ENCODE measurements around the gene OCA2. TPM values are rescaled to one million over a fixed set of nuclear protein-coding genes. Genes with fewer than 3 reads are reported as not detected.
"Not testable (repeated sequence)": the region's sequence is repeated elsewhere in the genome, so short reads cannot be mapped to it uniquely, and the experiment has no call there.

The OCA2 gene
- polyA plus RNA-seq, 3 donors, result not detected

DNA sequence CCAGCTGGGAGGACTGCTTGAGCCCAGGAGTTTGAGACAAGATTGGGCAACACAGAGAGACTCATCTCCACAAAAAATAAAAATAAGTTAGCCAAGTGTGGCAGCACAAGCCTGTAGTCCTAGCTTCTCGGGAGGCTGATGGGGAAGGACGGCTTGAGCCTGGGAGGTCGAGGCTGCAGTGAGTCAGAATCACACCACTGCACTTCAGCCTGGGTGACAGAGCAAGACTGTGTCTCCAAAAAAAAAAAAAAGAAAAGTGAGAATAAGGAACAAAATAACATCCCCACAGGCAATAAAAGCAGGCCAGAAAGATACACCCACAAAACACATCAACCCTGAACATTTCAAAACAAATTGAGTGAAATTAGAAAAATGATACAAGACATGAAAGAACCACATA lies 48.7 kb upstream of the OCA2 start:
- Histone ChIP-seq H4K20me1 (ENCODE audit: insufficient read depth, low read length) (no peaks in the 10 kb centered on the region), H3K9me3 (replicated peaks in 1 of 2; ENCODE audit: control insufficient read depth in 1 of 2, insufficient read depth in 1 of 2, low read length in 2 of 2) (peaks cover 7 to 15% of the 10 kb centered on the region in 2 donors), H3K4me3 (replicated peaks in 1 of 3; ENCODE audit: low read depth in 2 of 3, low read length in 3 of 3) (no peak overlapping the region), H3K36me3 (replicated peaks in 1 of 2; ENCODE audit: control insufficient read depth in 1 of 2, insufficient read depth in 2 of 2, low read length in 2 of 2) (peaks cover 21 to 37% of the 10 kb centered on the region in 2 donors), H3K4me2 (replicated peaks; ENCODE audit: extremely low read depth, low read length, poor library complexity, severe bottlenecking) (no peak overlapping the region), H3K9ac (ENCODE audit: insufficient read depth, low read length, poor library complexity, severe bottlenecking) (no peak overlapping the region), H3K4me1 (ENCODE audit: control insufficient read depth in 1 of 2, insufficient read depth in 2 of 2, low read length in 2 of 2) (no peaks in the 10 kb centered on the region), H2AFZ (ENCODE audit: insufficient read depth, low read depth, low read length, poor library complexity, severe bottlenecking) (no peak overlapping the region), H3K27ac (ENCODE audit: low read depth in 1 of 2, low read length in 2 of 2) (no peak overlapping the region), H3K79me2 (ENCODE audit: insufficient read depth, low read length) (no peaks in the 10 kb centered on the region), H3K27me3 (ENCODE audit: control insufficient read depth in 2 of 2, insufficient read depth in 2 of 2, low read length in 2 of 2) (no peaks in the 10 kb centered on the region)
- H3K4me3 Mint-ChIP-seq, result no peak overlapping the region
- intact Hi-C loops (cut with micrococcal nuclease), result no loop called here
- DNase-seq, result no peak
- H3K36me3 Mint-ChIP-seq, result peaks cover 57 to 79% of the 10 kb centered on the region in 2 donors
- H3K9me3 Mint-ChIP-seq, result peaks cover 6 to 21% (median 16%) of the 10 kb centered on the region in 7 donors
- H3K27me3 Mint-ChIP-seq (ENCODE audit: low read depth in 3 of 3), result peaks cover 0 to 2% (median 0%) of the 10 kb centered on the region in 3 donors
- TF ChIP-seq, protein P1, sequence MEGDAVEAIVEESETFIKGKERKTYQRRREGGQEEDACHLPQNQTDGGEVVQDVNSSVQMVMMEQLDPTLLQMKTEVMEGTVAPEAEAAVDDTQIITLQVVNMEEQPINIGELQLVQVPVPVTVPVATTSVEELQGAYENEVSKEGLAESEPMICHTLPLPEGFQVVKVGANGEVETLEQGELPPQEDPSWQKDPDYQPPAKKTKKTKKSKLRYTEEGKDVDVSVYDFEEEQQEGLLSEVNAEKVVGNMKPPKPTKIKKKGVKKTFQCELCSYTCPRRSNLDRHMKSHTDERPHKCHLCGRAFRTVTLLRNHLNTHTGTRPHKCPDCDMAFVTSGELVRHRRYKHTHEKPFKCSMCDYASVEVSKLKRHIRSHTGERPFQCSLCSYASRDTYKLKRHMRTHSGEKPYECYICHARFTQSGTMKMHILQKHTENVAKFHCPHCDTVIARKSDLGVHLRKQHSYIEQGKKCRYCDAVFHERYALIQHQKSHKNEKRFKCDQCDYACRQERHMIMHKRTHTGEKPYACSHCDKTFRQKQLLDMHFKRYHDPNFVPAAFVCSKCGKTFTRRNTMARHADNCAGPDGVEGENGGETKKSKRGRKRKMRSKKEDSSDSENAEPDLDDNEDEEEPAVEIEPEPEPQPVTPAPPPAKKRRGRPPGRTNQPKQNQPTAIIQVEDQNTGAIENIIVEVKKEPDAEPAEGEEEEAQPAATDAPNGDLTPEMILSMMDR (IDR thresholded peaks at IDR 0.05), result no peak
- H3K4me1 Mint-ChIP-seq, result no peaks in the 10 kb centered on the region
- H3K27ac Mint-ChIP-seq, result peak overlapping the region in 1 of 7 donors; percentile 3
- WGBS (ENCODE audit: insufficient coverage), result no CpG with 5 or more reads among the region's 3 CpGs

GRCh38 chr15:28145419-28145818 lies 46.3 kb upstream of the OCA2 start:
- H3K4me3 Mint-ChIP-seq; H3K27me3 ChIP-seq (ENCODE audit: control insufficient read depth in 2 of 2, insufficient read depth in 2 of 2, low read length in 2 of 2); H3K4me2 ChIP-seq (replicated peaks; ENCODE audit: extremely low read depth, low read length, poor library complexity, severe bottlenecking); intact Hi-C loops (cut with micrococcal nuclease); H3K27ac ChIP-seq (ENCODE audit: low read depth in 1 of 2, low read length in 2 of 2); H3K9ac ChIP-seq (ENCODE audit: insufficient read depth, low read length, poor library complexity, severe bottlenecking); H3K27me3 Mint-ChIP-seq (ENCODE audit: low read depth in 3 of 3); H3K4me1 ChIP-seq (ENCODE audit: control insufficient read depth in 1 of 2, insufficient read depth in 2 of 2, low read length in 2 of 2); DNase-seq; H3K4me3 ChIP-seq (replicated peaks in 1 of 3; ENCODE audit: low read depth in 2 of 3, low read length in 3 of 3); H3K4me1 Mint-ChIP-seq; H3K79me2 ChIP-seq (ENCODE audit: insufficient read depth, low read length); H4K20me1 ChIP-seq (ENCODE audit: insufficient read depth, low read length); H2AFZ ChIP-seq (ENCODE audit: insufficient read depth, low read depth, low read length, poor library complexity, severe bottlenecking): not testable (repeated sequence)
- Mint-ChIP-seq H3K27ac (peak overlapping the region in 2 of 7 donors; percentile 11 to 40), H3K9me3 (peaks cover 4 to 15% (median 12%) of the 10 kb centered on the region in 7 donors), H3K36me3 (peaks cover 53 to 74% of the 10 kb centered on the region in 2 donors)
- H3K36me3 ChIP-seq (replicated peaks in 1 of 2; ENCODE audit: control insufficient read depth in 1 of 2, insufficient read depth in 2 of 2, low read length in 2 of 2), result peaks cover 23 to 43% of the 10 kb centered on the region in 2 donors
- WGBS (ENCODE audit: insufficient coverage), result 98% methylated on average over 3 of the region's 4 CpGs
- H3K9me3 ChIP-seq (replicated peaks in 1 of 2; ENCODE audit: control insufficient read depth in 1 of 2, insufficient read depth in 1 of 2, low read length in 2 of 2), result peaks cover 5 to 14% of the 10 kb centered on the region in 2 donors
